IMR-90 (cell line): ENCODE data around the gene PIH1D1. TPM values are rescaled to one million over a fixed set of nuclear protein-coding genes. Genes with fewer than 3 reads are reported as not detected.

Experiments
- ATAC-seq: fragments of 200-7000 bp; cut with Tn5 transposase; 2 replicates; pipeline ENCODE4 v1.9.1; 2020; ENCODE audit warnings: low read depth, mild to moderate bottlenecking, moderate library complexity
- BruUV-seq: library from RNA; stranded (reverse); fragments of 400-500 nt; replicated peaks from 2 replicates; lab custom pipeline; 2021; lab: Mats Ljungman, UMichigan
- CTCF ChIA-PET: fragments of 300-600 bp; formaldehyde crosslinking; extraction: SDS; loops from one replicate; lab custom pipeline; 2021; ENCODE audit warnings: antibody characterized with exemption; lab: Yijun Ruan, JAX
- POLR2A ChIA-PET: fragments of 300-600 bp; sonication (Branson Sonifier 250); formaldehyde crosslinking; loops from one replicate; lab custom pipeline; 2022; ENCODE audit warnings: antibody characterized with exemption; ENCODE audit not compliant: unreplicated experiment; lab: Charles Lee
- DNase-seq: peaks from one replicate; pipeline ENCODE4 v3.0.0; 2013
- H2AFZ ChIP-seq: replicated peaks from 2 replicates; pipeline ENCODE3; 2013; ENCODE audit warnings: low read length, mild to moderate bottlenecking; ENCODE audit not compliant: poor library complexity
- H2AK5ac ChIP-seq: 2 replicates; pipeline ENCODE4 v1.6.1; 2013; ENCODE audit warnings: low read depth, low read length, inconsistent platforms
- H2AK9ac ChIP-seq: replicated peaks from 2 replicates; pipeline ENCODE3; 2013; ENCODE audit warnings: mild to moderate bottlenecking, low read depth, low read length, moderate library complexity; ENCODE audit not compliant: poor library complexity
- H2BK120ac ChIP-seq: 2 replicates; pipeline ENCODE4 v1.6.1; 2013; ENCODE audit warnings: low read depth, low read length, inconsistent platforms
- H2BK15ac ChIP-seq: 3 replicates; pipeline ENCODE4 v1.6.1; 2013; ENCODE audit warnings: low read depth, low read length, inconsistent platforms
- H2BK20ac ChIP-seq: 2 replicates; pipeline ENCODE4 v1.6.1; 2013; ENCODE audit warnings: low read depth, mild to moderate bottlenecking, inconsistent platforms, low read length, moderate library complexity
- H2BK5ac ChIP-seq: 2 replicates; pipeline ENCODE4 v1.6.1; 2013; ENCODE audit warnings: mild to moderate bottlenecking, low read depth, low read length, inconsistent platforms; ENCODE audit not compliant: poor library complexity, severe bottlenecking
- H3K14ac ChIP-seq: replicated peaks from 2 replicates; pipeline ENCODE4 v1.6.1; 2013; ENCODE audit warnings: low read depth, low read length, inconsistent platforms
- H3K18ac ChIP-seq: 2 replicates; pipeline ENCODE4 v1.6.1; 2013; ENCODE audit warnings: low read depth, low read length, control low read depth
- H3K23ac ChIP-seq: 2 replicates; pipeline ENCODE4 v1.6.1; 2013; ENCODE audit warnings: low read depth, low read length, inconsistent platforms
- H3K27ac ChIP-seq: 2 replicates; pipeline ENCODE4 v1.5.1; 2013; ENCODE audit warnings: mild to moderate bottlenecking, control low read depth, low read length; ENCODE audit not compliant: insufficient read depth
- H3K27me3 ChIP-seq: 2 replicates; pipeline ENCODE4 v1.6.1; 2013; ENCODE audit warnings: low read length; ENCODE audit not compliant: control insufficient read depth, insufficient read depth
- H3K36me3 ChIP-seq: 2 replicates; pipeline ENCODE4 v1.6.1; 2013; ENCODE audit warnings: low read length, mixed read lengths; ENCODE audit not compliant: control insufficient read depth, insufficient read depth
- H3K4ac ChIP-seq: 2 replicates; pipeline ENCODE4 v1.6.1; 2013; ENCODE audit warnings: low read depth, low read length, inconsistent platforms
- H3K4me1 ChIP-seq: 2 replicates; pipeline ENCODE4 v1.6.1; 2013; ENCODE audit warnings: low read length, mixed read lengths; ENCODE audit not compliant: control insufficient read depth, insufficient read depth
- H3K4me2 ChIP-seq: 2 replicates; pipeline ENCODE4 v1.6.1; 2013; ENCODE audit warnings: low read depth, mild to moderate bottlenecking, control low read depth, low read length, moderate library complexity
- H3K4me3 ChIP-seq: 2 replicates; pipeline ENCODE4 v1.5.1; 2013; ENCODE audit warnings: low read depth, mild to moderate bottlenecking, control low read depth, low read length, moderate library complexity; ENCODE audit not compliant: insufficient read depth
- H3K56ac ChIP-seq: 2 replicates; pipeline ENCODE4 v1.6.1; 2013; ENCODE audit warnings: low read length, inconsistent platforms; ENCODE audit not compliant: insufficient read depth; ENCODE audit errors: extremely low read depth
- H3K79me1 ChIP-seq, 2 experiments: 2 replicates each; pipeline ENCODE4 v1.6.1; 2013; ENCODE audit warnings: low read length in 2 of 2, inconsistent platforms in 1 of 2, low read depth in 1 of 2
- H3K9ac ChIP-seq: 2 replicates; pipeline ENCODE4 v1.6.1; 2013; ENCODE audit warnings: low read depth, low read length, control low read depth
- H3K9me1 ChIP-seq: 2 replicates; pipeline ENCODE4 v1.6.1; 2013; ENCODE audit warnings: low read length, inconsistent platforms; ENCODE audit not compliant: insufficient read depth
- H3K9me3 ChIP-seq: 2 replicates; pipeline ENCODE4 v1.6.1; 2013; ENCODE audit warnings: low read length; ENCODE audit not compliant: control insufficient read depth, insufficient read depth
- H4K20me1 ChIP-seq: 2 replicates; pipeline ENCODE4 v1.6.1; 2013; ENCODE audit warnings: low read length, inconsistent platforms; ENCODE audit not compliant: insufficient read depth
- H4K5ac ChIP-seq: 2 replicates; pipeline ENCODE4 v1.6.1; 2013; ENCODE audit warnings: mild to moderate bottlenecking, low read depth, low read length, control low read depth
- H4K8ac ChIP-seq, 2 experiments: 2 replicates each; pipeline ENCODE4 v1.6.1; 2013; ENCODE audit warnings: low read depth in 2 of 2, low read length in 2 of 2, control low read depth in 1 of 2, inconsistent platforms in 1 of 2
- H4K91ac ChIP-seq: 2 replicates; pipeline ENCODE4 v1.6.1; 2013; ENCODE audit warnings: low read depth, low read length, inconsistent platforms; ENCODE audit not compliant: insufficient read depth
- CEBPB ChIP-seq: IDR thresholded peaks from 2 replicates; pipeline ENCODE4 v1.6.1; 2012; ENCODE audit warnings: low read depth, low read length, improper control_type of control experiment
- MXI1 ChIP-seq: IDR thresholded peaks from 2 replicates; pipeline ENCODE4 v1.6.1; 2012; ENCODE audit warnings: low read depth, mild to moderate bottlenecking, low read length, moderate library complexity, borderline replicate concordance
- POLR2A ChIP-seq: IDR thresholded peaks from 2 replicates; pipeline ENCODE4 v1.6.1; 2012; ENCODE audit warnings: mild to moderate bottlenecking, low read depth, low read length
- SMC3 ChIP-seq: fragments of 150-350 bp; IDR thresholded peaks from 2 replicates; pipeline ENCODE4 v1.6.1; 2016; ENCODE audit warnings: low read depth, mild to moderate bottlenecking, antibody characterized with exemption, low read length, moderate library complexity
- WGBS, 2 experiments: methylation state at CpG; one replicate each; pipeline versions ENCODE4 v1.1.5 to v1.1.7; 2013; ENCODE audit warnings: missing lambda C conversion rate in 2 of 2; ENCODE audit not compliant: insufficient read length in 1 of 2; ENCODE audit errors: extremely low coverage in 2 of 2; 5-methylcytosine and 5-hydroxymethylcytosine counted together
- dilution Hi-C: fragments of 300-500 bp; cut with HindIII; formaldehyde crosslinking; loops from one replicate; pipeline ENCODE4 v1.14.3; 2018; ENCODE audit warnings: low sequenced_read_pairs; ENCODE audit not compliant: unreplicated experiment
- in situ Hi-C: fragments of 300-500 bp; cut with MboI; formaldehyde crosslinking; loops from 3 replicates; pipeline ENCODE4 v1.14.3; 2019; ENCODE audit warnings: low sequenced_read_pairs, inconsistent platforms, mixed read lengths
- intact Hi-C: fragments of 100-400 bp; cut with micrococcal nuclease; formaldehyde crosslinking; loops from 2 replicates; pipeline ENCODE4 v1.10.0; 2022
- polyA plus RNA-seq, 3 experiments: library from polyadenylated mRNA; depleted of rRNA; stranded (reverse); fragments of >200 nt; gene quantifications; 2 replicates each; pipeline ENCODE4 v1.2.3, GENCODE V29; 2012; ENCODE audit warnings: low replicate concordance in 1 of 3
- total RNA-seq: library from RNA; depleted of rRNA; stranded (reverse); fragments of >200 nt; gene quantifications from 2 replicates; pipeline ENCODE4 v1.2.3, GENCODE V29; 2012
- TF ChIP-seq, protein P1 (sequence below): fragments of 150-350 bp; IDR thresholded peaks from 2 replicates; pipeline ENCODE4 v1.6.1; 2016; ENCODE audit warnings: low read depth, mild to moderate bottlenecking, low read length, moderate library complexity, borderline replicate concordance

The PIH1D1 gene
- total and polyA plus RNA-seq, 2 of the 4 experiments (the other 2 are of a cell fraction), result 77.9 to 122 TPM

DNA sequence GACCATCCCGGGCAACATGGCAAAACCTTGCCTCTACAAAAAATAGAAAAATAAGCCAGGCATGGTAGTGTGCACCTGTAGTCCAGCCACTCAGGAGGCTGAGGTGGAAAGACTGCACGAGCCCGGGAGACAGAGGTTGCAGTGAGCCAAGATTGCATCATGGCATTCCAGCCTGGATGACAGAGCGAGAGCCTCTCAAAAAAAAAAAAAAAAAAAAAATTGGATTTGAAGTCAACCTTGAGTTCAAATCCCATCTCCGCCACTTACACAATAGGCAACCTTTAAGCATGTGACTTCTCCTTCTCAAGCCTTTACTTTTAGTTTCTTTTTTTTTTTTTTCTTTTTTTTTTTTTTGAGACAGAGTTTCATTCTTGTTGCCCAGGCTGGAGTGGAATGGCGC is 51.6 kb downstream of the PIH1D1 start:
- no peak overlapping the region for H3K23ac ChIP-seq
- H3K56ac ChIP-seq, result no peak overlapping the region
- no peak overlapping the region for H2BK20ac ChIP-seq
- 35% methylated on average over 2 of the region's 6 CpGs; no CpG with 5 or more reads in 1 of the 2 experiments for WGBS, 2 experiments
- intact Hi-C loops (no loop called here), in situ Hi-C loops (no loop called here), dilution Hi-C loops (no loop called here)
- H3K4ac ChIP-seq, result no peak overlapping the region
- BruUV-seq, result no TSS peak
- H3K4me3 ChIP-seq, result no peak overlapping the region
- peaks cover 49% of the 10 kb centered on the region for H3K27me3 ChIP-seq
- H2AK5ac ChIP-seq, result no peak overlapping the region
- DNase-seq (peak; percentile 11), ATAC-seq (no peak)
- H2BK120ac ChIP-seq, result no peak overlapping the region
- peaks cover 6% of the 10 kb centered on the region; the same call in 1 of the 2 replicates for H3K4me1 ChIP-seq
- no peaks in the 10 kb centered on the region for H3K79me1 ChIP-seq
- H3K9me3 ChIP-seq, result no peaks in the 10 kb centered on the region
- TF ChIP-seq SMC3, result no peak
- peak; percentile 75 for TF ChIP-seq CEBPB
- no peak for TF ChIP-seq POLR2A
- TF ChIP-seq, protein P1, sequence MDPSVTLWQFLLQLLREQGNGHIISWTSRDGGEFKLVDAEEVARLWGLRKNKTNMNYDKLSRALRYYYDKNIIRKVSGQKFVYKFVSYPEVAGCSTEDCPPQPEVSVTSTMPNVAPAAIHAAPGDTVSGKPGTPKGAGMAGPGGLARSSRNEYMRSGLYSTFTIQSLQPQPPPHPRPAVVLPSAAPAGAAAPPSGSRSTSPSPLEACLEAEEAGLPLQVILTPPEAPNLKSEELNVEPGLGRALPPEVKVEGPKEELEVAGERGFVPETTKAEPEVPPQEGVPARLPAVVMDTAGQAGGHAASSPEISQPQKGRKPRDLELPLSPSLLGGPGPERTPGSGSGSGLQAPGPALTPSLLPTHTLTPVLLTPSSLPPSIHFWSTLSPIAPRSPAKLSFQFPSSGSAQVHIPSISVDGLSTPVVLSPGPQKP, result no peak
- TF ChIP-seq MXI1, result no peak
- H2BK5ac ChIP-seq, result no peak overlapping the region
- no peak overlapping the region for H3K4me2 ChIP-seq
- no peak overlapping the region for H2AK9ac ChIP-seq
- no peak overlapping the region for H4K91ac ChIP-seq
- H2BK15ac ChIP-seq, result no peak overlapping the region
- H3K36me3 ChIP-seq, result no peaks in the 10 kb centered on the region
- H3K14ac ChIP-seq, result no peak overlapping the region
- H2AFZ ChIP-seq, result no peak overlapping the region
- ChIA-PET POLR2A (no interaction called here), CTCF (interaction anchor here (0.6 kb wide), 1 partner anchor 45 kb away, joined by 3 read pairs; no protein-coding TSS in a partner anchor)
- no peak overlapping the region for H4K5ac ChIP-seq
- no peaks in the 10 kb centered on the region for H4K20me1 ChIP-seq
- H4K8ac ChIP-seq, result no peak overlapping the region
- no peak overlapping the region for H3K27ac ChIP-seq
- H3K9me1 ChIP-seq, result no peaks in the 10 kb centered on the region
- no peak overlapping the region for H3K18ac ChIP-seq
- H3K9ac ChIP-seq, result no peak overlapping the region
